ENCODE data around the gene GRID1. TPM values are rescaled to one million over a fixed set of nuclear protein-coding genes. Genes with fewer than 3 reads are reported as not detected.

The GRID1 gene
- total RNA-seq, 4 donors from 2014 or later, result 0.03 to 2.7 (median 0.49) TPM

GRCh38 chr10:86234541-86235270 lies 131.9 kb downstream of the GRID1 start:
- Histone ChIP-seq H3K4me3 (no peak overlapping the region), H3K36me3 (no peaks in the 10 kb centered on the region), H3K4me1 (no peaks in the 10 kb centered on the region), H3K27ac (no peak overlapping the region), H3K9me3 (no peaks in the 10 kb centered on the region), H3K27me3 (no peaks in the 10 kb centered on the region)
- TF ChIP-seq CTCF (IDR thresholded peaks at IDR 0.05) (no peak), POLR2A (IDR thresholded peaks at IDR 0.05) (no peak)
- 74 to 82% methylated on average over 7 to 11 of the region's 11 CpGs for WGBS, 2 donors
- intact Hi-C loops (cut with DNase I), result no loop called here
- no peak for DNase-seq

- H3K9me3 ChIP-seq, result no peaks in the 10 kb centered on the region
- H3K4me3 ChIP-seq, result no peak overlapping the region
- no peaks in the 10 kb centered on the region for H3K27me3 ChIP-seq
- H3K36me3 ChIP-seq, result no peaks in the 10 kb centered on the region
- intact Hi-C loops (cut with DNase I), result no loop called here
- DNase-seq, result no peak
- TF ChIP-seq POLR2A (IDR thresholded peaks at IDR 0.05) (no peak), CTCF (IDR thresholded peaks at IDR 0.05) (no peak)
- H3K27ac ChIP-seq, result no peak overlapping the region
- WGBS, 2 donors, result 46 to 61% methylated on average over 4 to 7 of the region's 7 CpGs
- H3K4me1 ChIP-seq, result no peaks in the 10 kb centered on the region
Observed at GRCh38 chr10:86234107-86234506, 132.5 kb downstream of the GRID1 start.

GRCh38 chr10:86233131-86233530 lies 133.5 kb downstream of the GRID1 start:
- WGBS, 2 donors, result 87 to 92% methylated on average over 5 to 6 of the region's 7 CpGs
- TF ChIP-seq CTCF (IDR thresholded peaks at IDR 0.05), result no peak
- TF ChIP-seq POLR2A (IDR thresholded peaks at IDR 0.05), result no peak
- H3K27ac ChIP-seq, result no peak overlapping the region

GRCh38 chr10:86232644-86233043 lies 134.0 kb downstream of the GRID1 start:
- TF ChIP-seq CTCF (IDR thresholded peaks at IDR 0.05) (no peak), POLR2A (IDR thresholded peaks at IDR 0.05) (no peak)
- H3K36me3 ChIP-seq, result no peaks in the 10 kb centered on the region
- 21 to 26% methylated on average over 1 of the region's 1 CpG for WGBS, 2 donors
- H3K9me3 ChIP-seq, result no peaks in the 10 kb centered on the region
- H3K27me3 ChIP-seq, result no peaks in the 10 kb centered on the region
- intact Hi-C loops (cut with DNase I), result no loop called here
- no peak overlapping the region for H3K27ac ChIP-seq
- H3K4me1 ChIP-seq, result no peaks in the 10 kb centered on the region
- no peak for DNase-seq
- H3K4me3 ChIP-seq, result no peak overlapping the region

More at GRCh38 chr10:86233131-86233530, 133.5 kb downstream of the GRID1 start:
- no peak for DNase-seq
- Histone ChIP-seq H3K9me3 (no peaks in the 10 kb centered on the region), H3K27me3 (no peaks in the 10 kb centered on the region), H3K36me3 (no peaks in the 10 kb centered on the region), H3K4me3 (no peak overlapping the region), H3K4me1 (no peaks in the 10 kb centered on the region)
- intact Hi-C loops (cut with DNase I), result no loop called here

GRCh38 chr10:86231796-86232560 lies 134.6 kb downstream of the GRID1 start:
- TF ChIP-seq POLR2A (IDR thresholded peaks at IDR 0.05), result no peak
- no peak for TF ChIP-seq CTCF (IDR thresholded peaks at IDR 0.05)
- no peaks in the 10 kb centered on the region for H3K9me3 ChIP-seq
- no peaks in the 10 kb centered on the region for H3K4me1 ChIP-seq
- H3K36me3 ChIP-seq, result no peaks in the 10 kb centered on the region
- no peak for DNase-seq
- H3K27ac ChIP-seq, result no peak overlapping the region
- H3K4me3 ChIP-seq, result no peak overlapping the region
- H3K27me3 ChIP-seq, result no peaks in the 10 kb centered on the region
- WGBS, 2 donors, result 69 to 78% methylated on average over 8 to 9 of the region's 11 CpGs
- intact Hi-C loops (cut with DNase I), result no loop called here

Data from esophagus squamous epithelium (tissue), 5 donors.